ENCODE data around the gene PLCB2.
A peak's percentile ranks its signal among the peaks of the same experiment; 100 is the strongest.

The PLCB2 gene

DNA sequence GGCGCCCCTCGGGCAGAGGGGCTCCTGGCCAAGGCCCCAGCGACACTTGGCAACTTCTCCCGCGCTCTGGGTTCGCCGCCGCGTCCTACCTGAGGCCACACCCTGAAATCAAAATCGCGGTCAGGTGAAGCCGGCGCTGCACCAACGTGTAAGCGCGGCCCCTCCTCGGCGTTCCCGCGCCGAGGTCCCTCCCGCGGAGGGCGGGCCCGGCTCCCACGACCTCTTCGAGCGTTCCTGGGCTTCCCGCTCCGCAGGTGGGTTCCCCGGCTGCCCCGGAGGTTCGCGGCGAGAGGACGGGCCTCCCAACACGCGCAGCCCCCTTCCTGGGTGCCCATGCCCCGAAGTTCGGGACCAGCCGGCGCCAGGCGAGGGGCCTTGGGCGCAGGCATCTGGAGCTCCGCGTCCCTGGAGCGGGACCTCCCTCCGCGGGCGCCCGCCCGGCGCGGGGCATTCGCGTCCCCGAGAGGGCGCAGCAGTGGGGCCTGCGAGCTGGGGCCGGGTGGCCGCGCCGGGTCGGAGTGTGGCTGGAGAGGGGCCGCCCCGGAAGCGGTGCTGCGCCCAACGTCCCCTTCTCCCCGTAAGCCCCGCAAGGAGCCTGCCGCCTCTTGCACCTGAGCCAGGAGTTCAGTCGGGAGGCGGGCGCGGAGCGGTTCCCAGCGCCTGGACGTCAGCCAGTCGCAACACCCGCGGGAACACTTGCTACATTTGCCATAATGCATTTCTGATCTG is 55.1 kb downstream of the PLCB2 start:
- Histone ChIP-seq H3K4me2 (ENCODE audit: low read length) (peak overlapping the region; percentile 89), H3K27ac (no peak overlapping the region), H2AFZ (peak overlapping the region; percentile 90), H3K36me3 (ENCODE audit: control insufficient read depth, insufficient read depth, low read length) (no peaks in the 10 kb centered on the region), H3K9me3 (ENCODE audit: control insufficient read depth, low read length) (no peaks in the 10 kb centered on the region), H3K9ac (no peak overlapping the region), H3K27me3 (ENCODE audit: control insufficient read depth, insufficient read depth, low read length) (no peaks in the 10 kb centered on the region), H3K79me2 (no peaks in the 10 kb centered on the region), H3K4me1 (no peaks in the 10 kb centered on the region), H3K4me3 (ENCODE audit: low read depth, low read length) (peak overlapping the region; percentile 69)
- TF ChIP-seq, protein P1, sequence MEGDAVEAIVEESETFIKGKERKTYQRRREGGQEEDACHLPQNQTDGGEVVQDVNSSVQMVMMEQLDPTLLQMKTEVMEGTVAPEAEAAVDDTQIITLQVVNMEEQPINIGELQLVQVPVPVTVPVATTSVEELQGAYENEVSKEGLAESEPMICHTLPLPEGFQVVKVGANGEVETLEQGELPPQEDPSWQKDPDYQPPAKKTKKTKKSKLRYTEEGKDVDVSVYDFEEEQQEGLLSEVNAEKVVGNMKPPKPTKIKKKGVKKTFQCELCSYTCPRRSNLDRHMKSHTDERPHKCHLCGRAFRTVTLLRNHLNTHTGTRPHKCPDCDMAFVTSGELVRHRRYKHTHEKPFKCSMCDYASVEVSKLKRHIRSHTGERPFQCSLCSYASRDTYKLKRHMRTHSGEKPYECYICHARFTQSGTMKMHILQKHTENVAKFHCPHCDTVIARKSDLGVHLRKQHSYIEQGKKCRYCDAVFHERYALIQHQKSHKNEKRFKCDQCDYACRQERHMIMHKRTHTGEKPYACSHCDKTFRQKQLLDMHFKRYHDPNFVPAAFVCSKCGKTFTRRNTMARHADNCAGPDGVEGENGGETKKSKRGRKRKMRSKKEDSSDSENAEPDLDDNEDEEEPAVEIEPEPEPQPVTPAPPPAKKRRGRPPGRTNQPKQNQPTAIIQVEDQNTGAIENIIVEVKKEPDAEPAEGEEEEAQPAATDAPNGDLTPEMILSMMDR (IDR thresholded peaks at IDR 0.05), result no peak

DNA sequence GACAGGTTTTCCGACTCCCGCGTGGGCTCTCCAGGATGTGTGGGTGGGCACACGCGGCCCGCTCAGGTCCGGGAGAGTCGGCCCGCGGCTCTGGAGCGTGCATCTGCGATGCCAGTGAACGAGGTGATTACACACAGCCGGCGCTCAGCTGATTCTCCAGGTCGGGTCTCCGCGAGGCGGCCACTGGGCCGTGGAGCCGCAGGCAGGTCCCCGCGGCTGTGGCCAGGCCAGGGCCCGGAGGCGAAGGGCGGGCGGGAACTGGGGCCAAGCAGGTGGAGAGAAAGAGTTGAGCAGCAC is 55.6 kb downstream of the PLCB2 start:
- Histone ChIP-seq H3K79me2 (no peaks in the 10 kb centered on the region), H3K4me2 (ENCODE audit: low read length) (peak overlapping the region; percentile 89), H3K9me3 (ENCODE audit: control insufficient read depth, low read length) (no peaks in the 10 kb centered on the region), H3K36me3 (ENCODE audit: control insufficient read depth, insufficient read depth, low read length) (no peaks in the 10 kb centered on the region), H3K4me1 (no peaks in the 10 kb centered on the region), H2AFZ (peak overlapping the region; percentile 90), H3K4me3 (ENCODE audit: low read depth, low read length) (no peak overlapping the region), H3K27ac (no peak overlapping the region), H3K27me3 (ENCODE audit: control insufficient read depth, insufficient read depth, low read length) (no peaks in the 10 kb centered on the region), H3K9ac (no peak overlapping the region)
- TF ChIP-seq, protein P1 (IDR thresholded peaks at IDR 0.05), result no peak

DNA sequence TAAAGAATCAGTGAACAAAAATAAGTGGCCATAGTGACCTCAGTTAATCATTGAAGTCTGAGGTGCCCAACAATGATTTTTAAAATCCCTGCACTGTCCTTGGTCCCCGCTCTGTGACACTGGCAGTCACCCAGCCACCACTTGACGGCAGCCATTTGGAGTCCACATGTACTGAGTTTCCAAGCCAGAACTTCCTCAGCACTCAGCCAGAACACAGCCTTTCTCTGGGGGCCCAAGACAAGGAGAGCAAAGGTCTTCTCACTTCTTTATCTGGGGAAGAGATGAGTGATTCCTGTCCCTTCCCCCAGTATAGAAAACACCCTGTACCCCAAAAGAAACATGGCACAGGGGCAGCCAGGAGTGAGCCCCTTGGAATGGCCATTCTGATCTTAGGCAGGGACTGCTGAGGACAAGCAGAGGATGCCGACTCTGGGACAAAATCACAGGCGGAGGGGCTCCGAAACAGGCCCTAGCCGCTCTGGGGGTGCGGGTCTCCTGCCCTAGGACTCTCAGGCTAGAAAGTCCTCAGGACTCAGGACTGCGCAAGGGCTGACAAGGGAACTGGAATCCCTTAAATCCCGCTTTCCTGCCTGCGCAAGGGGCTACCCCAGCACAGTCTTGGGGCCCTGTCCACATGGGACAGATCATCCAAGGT is 56.1 kb downstream of the PLCB2 start:
- H3K4me3 ChIP-seq (ENCODE audit: low read depth, low read length), result no peak overlapping the region
- no peak overlapping the region for H3K27ac ChIP-seq
- H3K27me3 ChIP-seq (ENCODE audit: control insufficient read depth, insufficient read depth, low read length), result no peaks in the 10 kb centered on the region

DNA sequence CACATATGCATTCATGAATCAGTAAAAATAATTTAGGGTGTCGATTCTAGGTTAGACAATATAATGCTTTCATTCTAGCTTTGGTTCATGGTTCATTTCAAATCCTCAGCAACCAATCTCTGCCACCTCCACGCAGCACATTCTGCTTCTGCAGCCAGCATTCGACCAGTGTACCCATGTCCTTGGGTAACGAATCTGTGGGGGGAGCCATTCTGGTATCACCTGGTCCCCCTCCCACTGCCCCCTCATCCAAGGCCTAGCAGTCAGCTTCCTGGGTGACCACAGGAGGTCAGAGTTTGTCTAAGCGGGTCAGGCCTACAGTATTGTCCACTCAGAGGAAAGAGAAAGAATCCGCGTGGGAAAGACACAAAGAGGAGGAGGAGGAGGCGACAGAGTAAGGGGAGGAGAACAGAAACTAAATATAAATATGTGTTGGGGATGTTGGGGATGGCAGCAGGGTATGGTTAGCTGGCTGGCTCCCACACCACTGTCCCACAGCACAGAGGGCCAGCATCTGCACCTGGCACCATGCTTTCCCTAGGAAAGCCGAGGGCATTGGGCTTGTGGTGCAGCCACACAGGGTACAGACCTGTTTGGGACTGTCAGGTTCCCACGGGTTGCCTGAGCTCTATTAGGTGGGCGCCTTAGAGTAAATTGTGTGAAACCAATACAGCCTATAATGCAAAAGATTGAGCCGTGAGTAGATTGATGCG is 56.8 kb downstream of the PLCB2 start:
- H3K4me2 ChIP-seq (ENCODE audit: low read length), result no peak overlapping the region
- no peaks in the 10 kb centered on the region for H3K4me1 ChIP-seq
- H3K36me3 ChIP-seq (ENCODE audit: control insufficient read depth, insufficient read depth, low read length), result no peaks in the 10 kb centered on the region
- H3K9ac ChIP-seq, result no peak overlapping the region
- no peak overlapping the region for H2AFZ ChIP-seq
- H3K27me3 ChIP-seq (ENCODE audit: control insufficient read depth, insufficient read depth, low read length), result no peaks in the 10 kb centered on the region
- H3K27ac ChIP-seq, result no peak overlapping the region
- H3K4me3 ChIP-seq (ENCODE audit: low read depth, low read length), result no peak overlapping the region
- no peaks in the 10 kb centered on the region for H3K79me2 ChIP-seq
- no peaks in the 10 kb centered on the region for H3K9me3 ChIP-seq (ENCODE audit: control insufficient read depth, low read length)
- TF ChIP-seq, protein P1 (IDR thresholded peaks at IDR 0.05), result no peak

More for the DNA sequence above, 56.1 kb downstream of the PLCB2 start:
- no peaks in the 10 kb centered on the region for H3K4me1 ChIP-seq
- H3K36me3 ChIP-seq (ENCODE audit: control insufficient read depth, insufficient read depth, low read length), result no peaks in the 10 kb centered on the region
- H3K9ac ChIP-seq, result no peak overlapping the region
- TF ChIP-seq, protein P1 (IDR thresholded peaks at IDR 0.05), result no peak
- no peaks in the 10 kb centered on the region for H3K9me3 ChIP-seq (ENCODE audit: control insufficient read depth, low read length)
- H3K79me2 ChIP-seq, result no peaks in the 10 kb centered on the region
- no peak overlapping the region for H3K4me2 ChIP-seq (ENCODE audit: low read length)
- peak overlapping the region; percentile 90 for H2AFZ ChIP-seq

Data from parathyroid adenoma (tissue), 2 donors.